ENCODE results near the gene NDRG3.
A peak's percentile ranks its signal among the peaks of the same experiment; 100 is the strongest.

The NDRG3 gene

DNA sequence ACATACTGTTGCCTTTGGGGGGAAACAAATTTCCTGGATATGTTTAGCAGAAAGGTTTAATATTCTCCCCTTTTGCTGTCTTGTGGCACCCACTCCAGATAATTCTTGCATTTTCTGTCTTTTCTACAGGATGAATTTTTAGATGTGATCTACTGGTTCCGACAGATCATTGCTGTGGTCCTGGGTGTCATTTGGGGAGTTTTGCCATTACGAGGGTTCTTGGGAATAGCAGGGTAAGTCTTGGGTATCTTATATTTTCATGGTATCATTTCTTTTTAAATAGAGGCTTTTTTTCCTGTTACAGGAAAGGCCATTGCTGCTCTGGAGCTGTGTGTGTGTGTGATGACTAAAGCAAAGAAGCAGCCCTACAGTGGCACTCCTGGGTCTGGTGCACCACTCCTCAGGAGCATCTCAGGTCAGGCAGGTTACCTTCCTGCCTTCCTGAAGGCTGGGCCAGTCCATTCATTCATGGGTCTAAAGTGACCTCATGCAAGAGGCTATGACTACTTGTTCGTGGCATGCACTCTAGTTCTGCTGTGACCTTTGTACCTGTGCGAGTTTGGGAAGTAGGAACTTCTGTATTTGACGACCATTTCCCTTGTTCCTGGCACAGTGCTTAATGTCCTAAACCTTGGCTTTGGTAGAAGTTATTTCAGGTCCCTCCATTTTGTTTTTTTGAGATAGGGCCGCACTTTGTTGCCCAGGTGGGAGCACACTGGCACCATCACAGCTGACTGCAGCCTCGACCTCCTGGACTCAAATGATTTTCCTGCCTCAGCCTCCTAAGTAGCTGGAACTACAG, 138.1 kb downstream of the NDRG3 start:
- no peak for DNase-seq

DNA sequence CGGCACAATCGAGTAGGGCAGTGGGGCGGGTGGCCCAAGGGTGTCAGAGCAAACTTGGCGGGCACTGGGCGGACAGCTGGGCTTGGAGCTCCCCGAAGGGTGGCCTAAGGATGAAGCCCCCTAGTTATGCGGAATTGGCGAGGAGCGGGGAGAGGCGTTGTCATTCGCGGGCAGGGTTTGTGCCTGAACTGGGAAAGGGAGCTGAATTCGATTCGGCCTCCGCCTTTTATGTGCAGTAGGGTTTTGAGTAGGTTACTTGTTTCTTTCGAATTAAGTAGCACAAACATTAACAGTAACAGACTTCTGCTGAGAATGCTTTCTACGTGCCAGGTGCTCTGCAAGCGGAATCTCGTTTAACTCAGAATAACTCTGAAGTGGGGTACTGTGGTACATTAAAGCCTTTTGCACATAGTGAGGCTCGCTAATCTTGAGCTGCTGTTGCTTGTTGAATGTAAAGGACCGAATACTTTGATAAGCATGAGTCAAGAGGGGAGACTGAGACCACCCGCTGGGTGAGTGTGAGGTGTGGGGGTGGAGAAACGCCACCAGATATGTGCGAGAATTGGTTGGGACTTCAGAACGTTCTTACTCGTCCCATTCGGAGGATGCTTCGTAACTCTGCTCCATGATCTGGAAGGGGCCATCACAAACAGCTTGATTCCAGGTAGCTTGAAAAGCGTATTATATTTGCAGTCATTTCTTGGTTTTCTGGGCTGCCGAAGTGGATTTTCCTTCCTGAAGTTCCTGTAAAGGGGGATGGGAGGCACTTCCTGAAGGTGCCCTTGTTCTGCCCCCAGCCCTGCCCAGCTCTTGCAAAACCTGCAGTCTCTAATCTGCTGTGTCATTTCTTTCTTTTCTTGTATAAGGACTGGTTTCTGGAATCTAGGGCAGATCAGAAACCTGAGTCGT, 139.5 kb downstream of the NDRG3 start:
- no peak for DNase-seq

DNA sequence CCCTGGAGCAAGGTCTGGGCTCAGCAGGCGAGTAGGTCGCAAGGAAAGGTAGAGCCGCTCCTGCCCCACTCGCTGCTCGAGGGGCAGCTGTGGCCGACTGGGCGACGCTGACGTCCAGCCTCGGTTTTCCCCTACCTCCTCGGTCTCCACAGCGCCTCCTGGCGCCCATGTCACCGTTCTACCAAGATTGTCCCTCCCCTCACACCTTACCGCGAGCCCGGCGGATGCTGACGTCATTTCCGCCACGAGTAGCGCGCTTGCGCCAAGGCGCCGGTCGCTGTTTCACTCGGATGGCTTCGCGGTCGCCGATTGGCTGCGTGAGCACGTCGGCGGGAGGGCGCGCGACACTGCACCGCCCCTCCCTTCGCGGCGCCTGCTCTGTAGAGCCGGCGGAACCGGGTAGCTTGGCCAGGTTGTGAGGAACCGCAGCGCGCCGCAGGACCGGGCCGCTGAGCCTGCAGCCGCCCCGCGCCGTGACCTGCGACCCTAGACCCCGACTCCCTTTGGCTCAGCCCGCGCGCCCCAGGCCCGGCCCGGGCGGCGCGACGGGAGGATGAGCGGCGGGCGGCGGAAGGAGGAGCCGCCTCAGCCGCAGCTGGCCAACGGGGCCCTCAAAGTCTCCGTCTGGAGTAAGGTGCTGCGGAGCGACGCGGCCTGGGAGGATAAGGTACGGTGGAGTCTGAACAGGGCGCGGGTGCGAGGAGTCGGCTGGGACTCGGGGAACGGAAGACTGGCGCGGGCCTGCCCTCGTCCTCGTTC, 140.3 kb downstream of the NDRG3 start, which contains the start of gene RAB5IF:
RAB5IF (plus strand) TSS at position 381 of the 759 bp plus-strand sequence; CDS start at position 554, 173 bp downstream.
- DNase-seq = peak; percentile 84 to 99 (median 96)

- peak in 17 of 51 donors; percentile 7 to 54 (median 31) for DNase-seq
Observed at GRCh38 chr20:36604952-36605398, 140.9 kb downstream of the NDRG3 start.
